ENCODE measurements around the gene SLC66A2.

Gene SLC66A2

DNA sequence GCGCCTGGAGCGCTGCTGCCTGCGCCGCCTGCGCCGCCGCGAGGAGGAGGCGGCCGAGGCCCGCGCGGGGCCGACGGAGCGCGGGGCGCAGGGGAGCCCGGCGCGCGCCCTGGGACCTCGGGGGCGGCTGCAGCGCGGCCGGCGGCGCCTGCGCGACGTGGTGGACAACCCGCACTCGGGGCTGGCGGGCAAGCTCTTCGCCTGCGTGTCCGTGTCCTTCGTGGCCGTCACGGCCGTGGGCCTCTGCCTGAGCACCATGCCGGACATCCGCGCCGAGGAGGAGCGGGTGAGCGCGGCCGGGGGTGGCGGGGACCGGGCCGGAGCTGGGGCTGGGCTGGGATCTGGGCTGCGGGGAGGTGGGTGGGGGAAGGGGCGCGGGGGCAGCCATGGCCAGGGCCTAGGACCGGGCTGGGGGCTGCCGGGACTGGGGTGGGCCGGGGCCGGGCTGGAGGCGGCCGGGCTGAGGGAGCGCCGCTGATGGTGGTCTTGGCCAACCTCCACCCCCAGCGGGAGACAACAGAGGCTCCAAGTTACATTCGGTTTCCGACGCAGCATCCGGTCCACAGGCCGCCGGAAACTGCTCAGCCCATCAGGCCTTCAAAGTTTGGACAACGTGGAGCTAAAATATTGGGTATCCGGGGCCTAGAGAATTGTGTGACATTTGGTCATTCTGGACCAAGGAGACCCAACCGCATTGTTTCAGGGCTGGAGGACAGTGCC is 87.3 kb downstream of the SLC66A2 start:
- no peak for DNase-seq

- no peak for DNase-seq
Observed at GRCh38 chr18:79863161-79864005, 88.1 kb downstream of the SLC66A2 start.

DNA sequence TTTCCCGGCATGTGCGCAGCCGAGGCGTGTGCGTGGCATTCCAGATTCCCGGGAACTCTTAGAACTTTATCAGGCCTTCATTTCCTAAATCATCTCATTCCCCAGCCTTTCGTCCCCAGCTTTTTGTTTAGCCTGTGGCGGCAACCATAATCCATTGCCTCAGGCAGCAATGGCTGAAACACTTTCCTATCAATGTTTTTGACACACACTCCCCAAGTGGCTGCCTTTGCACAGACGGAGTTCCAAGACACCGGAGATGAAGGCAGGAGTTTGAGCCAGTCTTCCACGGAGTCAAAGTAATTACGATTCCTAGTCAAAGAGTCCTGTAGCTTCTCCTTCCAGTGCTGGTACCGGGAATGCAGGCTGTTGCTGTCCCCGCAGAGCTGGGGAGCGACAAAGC is 88.9 kb downstream of the SLC66A2 start:
- DNase-seq = no peak

DNA sequence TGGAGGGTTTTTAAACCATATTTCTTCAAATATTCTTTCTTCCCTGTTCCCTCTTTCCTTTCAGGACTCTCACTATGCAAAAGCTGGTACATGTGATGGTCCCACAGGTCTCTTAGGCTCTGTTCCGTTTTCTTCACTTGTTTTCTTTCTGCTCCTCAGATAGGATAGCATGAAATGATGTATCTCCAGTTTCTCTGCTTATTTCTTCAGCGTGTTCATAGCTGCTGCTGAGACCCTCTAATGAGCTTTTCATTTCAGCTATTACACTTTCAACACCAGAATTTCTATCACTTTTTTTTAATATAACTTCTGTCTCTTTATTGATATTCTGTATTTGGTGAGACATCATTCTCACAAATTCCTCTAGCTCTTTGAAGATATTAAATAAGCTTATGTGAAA is 89.8 kb downstream of the SLC66A2 start:
- no peak for DNase-seq

DNA sequence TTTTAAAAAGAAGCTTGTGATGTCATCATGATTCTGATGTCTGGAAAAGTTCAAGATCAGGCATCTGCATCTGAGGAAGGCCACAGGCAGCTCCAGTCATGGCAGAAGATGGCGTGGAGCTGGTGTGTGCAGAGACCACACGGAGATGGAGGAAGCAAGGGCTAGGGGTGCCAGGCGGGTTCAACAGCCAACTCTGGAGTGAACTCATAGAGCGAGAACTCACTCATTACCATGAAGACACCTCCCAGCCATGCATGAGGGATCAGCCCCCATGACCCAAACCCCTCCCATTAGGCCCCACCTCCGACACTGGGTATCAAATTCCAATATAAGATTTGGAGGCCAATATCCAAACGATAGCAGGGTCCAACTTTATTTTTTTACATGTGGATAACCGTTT is 92.1 kb downstream of the SLC66A2 start:
- no peak for DNase-seq

DNA sequence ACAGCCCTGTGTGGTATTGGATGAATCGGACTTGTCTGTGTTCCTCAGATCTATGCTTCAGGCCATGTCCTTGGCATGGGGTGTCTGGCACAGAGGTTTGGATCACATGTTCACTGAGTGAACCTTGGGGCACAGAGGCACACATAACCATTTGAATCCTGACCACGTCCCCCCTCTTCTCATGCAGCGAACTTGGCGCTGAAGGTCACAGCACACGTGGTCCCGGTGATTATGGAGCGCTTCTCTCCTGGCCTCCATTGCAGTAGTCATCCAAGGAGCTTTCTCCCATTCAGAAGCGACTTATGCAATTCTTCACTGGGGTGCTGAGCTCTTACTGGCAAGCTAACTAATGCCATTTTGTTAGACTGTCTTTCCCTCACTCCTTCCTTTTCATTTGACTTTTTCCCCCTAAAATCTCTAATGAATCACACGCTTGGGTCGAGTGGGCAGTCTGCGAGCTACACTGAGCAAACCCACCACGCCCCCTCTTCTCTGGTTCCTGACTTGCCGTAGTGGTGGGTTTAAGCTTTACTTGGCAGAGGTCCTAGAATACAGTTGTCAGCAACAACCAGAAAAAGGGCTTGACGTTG is 94.3 kb downstream of the SLC66A2 start:
- DNase-seq = no peak

GRCh38 chr18:79856119-79857007 is 95.1 kb downstream of the SLC66A2 start:
- DNase-seq = no peak

DNA sequence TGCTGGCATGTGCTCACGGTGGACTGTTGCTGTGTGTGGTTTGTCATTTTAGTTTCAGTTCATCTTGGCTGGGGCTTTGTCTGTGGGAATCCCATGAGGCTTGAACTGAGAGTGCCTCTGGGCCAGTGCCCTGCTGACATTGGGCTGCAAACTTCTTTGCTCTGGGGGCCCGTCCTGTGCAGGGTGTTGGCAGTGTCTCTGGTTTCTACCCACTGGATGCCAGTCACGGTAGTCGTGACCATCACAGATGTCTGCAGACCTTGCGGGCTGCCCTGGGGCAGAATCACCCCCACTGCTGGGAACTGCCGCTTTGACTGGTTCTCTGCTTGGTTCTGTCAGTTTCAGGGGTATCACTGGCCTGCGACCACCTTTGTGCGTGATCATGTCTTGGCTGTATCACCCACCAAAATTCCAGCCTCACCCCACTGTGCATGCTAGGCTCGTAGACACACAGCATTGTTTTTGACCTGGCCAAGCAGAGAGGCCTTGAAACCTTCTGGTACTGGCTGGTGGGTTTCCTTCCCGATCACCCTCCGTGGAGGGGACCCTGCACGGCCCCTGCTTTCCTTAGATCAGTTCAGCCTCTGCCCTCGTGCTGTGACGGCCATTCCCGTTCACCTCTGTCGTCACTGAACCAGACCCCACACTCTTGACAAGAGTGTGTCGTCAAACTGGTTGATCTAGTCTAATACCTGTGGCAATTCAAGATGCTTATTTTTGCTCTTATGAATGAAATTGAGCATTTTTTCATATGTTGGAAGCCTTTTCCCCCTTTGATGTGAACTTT is 96.1 kb downstream of the SLC66A2 start:
- no peak for DNase-seq

DNA sequence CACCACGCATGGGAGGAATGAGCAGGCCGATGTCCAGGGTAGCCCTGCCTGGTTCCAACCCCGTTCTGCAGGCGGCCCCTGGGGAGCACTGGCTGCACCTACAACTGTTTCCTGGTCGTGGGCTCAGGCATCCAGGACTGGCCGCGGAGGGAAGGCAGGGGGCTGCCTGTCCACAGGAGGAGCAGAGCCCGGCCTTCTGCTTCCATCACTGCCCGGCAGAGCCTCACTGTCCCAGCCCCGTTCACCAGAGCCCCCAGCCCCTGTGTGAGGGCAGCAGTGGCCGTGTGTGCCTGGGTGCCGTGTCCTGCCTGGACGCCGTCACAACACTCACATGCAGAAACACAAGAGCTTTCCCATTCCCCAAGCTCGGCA is 97.5 kb downstream of the SLC66A2 start:
- no peak for DNase-seq

DNA sequence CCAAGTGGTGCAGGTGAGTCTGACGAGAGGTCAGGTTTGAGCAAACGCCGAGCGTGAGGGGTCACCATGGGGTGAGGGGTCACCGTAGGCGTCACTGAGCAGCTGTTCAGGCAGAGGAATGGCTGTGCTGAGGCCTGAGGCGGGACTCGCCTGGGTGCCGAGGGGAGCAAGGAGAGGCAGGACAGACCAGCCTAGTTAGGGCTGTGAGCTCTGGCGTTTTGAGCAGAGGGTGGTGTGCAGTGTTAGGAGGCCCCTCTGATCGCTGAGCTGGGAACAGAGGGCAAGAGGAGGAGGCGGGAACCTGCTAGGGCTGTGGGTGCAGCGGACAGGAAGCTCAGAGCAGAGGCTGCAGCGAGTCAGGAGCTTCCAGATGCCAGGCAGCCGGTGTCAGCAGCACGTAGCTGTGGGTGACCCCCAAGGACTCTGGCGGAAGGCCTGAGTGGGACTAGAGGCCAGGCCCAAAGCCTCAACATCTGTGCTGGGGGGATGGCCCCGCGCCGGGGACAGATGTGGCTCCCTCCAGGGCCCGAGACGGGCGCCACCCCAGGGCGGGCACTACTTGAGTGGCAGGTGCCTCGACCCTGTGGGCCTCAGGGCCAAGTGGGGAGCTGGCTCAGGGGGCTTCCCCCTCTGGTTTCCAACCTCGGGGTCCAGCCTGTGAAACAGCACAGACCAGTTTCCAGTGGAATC is 98.0 kb downstream of the SLC66A2 start:
- no peak for DNase-seq

GRCh38 chr18:79852561-79853302 is 98.7 kb downstream of the SLC66A2 start:
- DNase-seq = no peak
